HG03354 (cell line): ENCODE measurements around the gene SMAD6.

Experiments
- ATAC-seq: cut with Tn5 transposase; IDR thresholded peaks from one replicate; pipeline ENCODE4 v1.9.1; 2021; ENCODE audit warnings: mild to moderate bottlenecking; ENCODE audit not compliant: unreplicated experiment, poor library complexity, severe bottlenecking

Gene SMAD6

DNA sequence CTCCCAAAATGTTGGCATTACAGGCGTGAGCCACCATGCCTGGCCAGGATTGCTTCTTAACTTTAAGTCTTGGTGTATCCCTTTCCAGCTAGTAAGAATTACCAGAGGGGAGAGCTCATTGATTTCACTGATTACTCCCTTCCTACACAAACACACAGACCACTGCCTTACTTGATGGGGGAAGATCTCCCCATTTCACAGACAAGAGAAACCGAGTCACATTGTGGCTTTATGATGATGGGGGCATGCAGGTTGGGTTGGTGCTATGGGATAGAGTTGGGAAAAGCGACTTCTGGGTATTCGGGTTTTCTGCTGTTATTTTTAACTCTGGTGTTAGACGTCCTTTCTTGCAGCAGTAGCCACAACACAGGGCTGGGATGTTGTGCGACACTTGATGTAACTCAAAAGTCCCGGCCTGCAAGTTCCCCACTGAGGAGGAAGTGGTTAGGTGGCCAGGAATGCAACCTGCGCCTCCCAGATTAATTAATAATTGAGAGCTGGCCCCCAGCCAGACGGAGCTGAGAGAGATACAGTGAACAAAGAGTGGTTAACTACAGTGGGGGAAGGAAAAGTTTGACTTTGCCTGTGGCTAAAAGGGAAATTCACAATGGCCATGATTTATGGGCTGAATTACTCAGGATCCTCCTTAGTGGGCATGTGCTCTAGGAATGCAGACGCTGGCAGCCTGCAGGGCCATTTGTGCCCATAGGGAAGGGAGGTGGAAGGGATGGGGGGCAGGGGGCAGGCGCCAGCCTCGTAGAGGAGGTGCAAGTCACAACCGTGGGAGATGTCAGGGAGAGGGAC lies 63.6 kb downstream of the SMAD6 start:
- peak; percentile 71 for ATAC-seq

DNA sequence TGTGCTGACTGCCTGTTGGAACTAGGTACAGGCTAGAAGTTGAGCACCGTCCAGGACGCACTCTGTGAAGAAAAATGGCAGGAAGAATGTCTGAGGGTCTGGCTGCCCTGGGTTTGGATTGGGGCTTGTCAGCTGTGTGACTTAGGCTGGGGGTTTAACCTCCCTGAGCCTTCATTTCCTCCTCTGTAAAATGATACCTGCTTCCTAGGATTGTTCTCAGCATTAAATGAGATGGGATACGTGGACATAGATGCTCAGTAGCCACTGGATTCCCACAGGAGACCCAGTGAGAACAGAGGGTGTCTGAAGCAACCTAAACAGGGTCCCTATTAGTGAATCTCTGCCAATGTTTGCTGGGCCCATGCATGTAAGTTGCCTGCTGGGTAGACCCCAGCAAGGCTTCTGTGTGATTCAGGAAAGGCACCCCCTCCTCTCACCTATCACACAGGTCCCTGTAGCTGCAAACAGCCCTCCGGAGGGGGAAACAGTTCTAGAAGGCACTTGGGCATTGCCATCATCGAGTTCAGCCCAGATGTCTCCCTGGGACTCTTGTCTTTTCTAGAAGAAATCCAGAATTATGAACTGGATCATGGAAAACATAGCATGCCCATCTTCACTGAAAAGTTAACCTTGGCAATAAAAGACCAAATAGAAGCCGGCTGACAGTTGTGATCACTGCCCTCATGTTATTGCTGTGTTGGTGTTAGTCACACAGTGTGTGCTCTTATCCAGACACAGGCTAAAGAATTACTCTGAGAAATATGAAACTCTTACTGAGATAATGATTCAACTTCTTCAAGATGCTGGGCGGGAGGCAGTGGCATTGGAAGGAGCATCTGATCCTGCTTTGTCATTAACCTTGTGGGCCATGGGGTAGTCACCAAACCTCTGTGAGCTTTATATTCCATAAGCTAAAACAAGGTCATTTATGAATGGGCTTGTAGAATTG lies 64.5 kb downstream of the SMAD6 start:
- ATAC-seq = no peak

DNA sequence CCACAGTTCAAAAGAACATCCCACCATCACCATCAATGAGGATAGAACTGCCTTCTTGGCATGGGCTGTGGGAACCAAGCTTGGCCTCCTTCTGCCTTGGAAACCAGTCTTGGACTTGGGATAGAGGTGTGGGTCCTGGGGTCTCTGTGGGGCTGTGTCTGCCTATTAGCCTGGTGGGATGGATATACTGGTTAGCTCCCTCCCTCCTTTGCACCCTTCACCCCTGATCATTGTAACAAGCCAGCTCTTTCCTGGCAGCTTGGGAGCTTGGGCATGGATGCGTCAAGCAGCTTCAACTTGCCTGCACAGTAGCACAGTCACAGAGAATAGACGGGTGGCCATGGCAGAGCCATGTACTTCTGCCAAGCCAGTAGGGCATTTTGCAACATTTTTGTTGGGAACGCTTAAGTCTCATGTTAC lies 65.2 kb downstream of the SMAD6 start:
- no peak for ATAC-seq

DNA sequence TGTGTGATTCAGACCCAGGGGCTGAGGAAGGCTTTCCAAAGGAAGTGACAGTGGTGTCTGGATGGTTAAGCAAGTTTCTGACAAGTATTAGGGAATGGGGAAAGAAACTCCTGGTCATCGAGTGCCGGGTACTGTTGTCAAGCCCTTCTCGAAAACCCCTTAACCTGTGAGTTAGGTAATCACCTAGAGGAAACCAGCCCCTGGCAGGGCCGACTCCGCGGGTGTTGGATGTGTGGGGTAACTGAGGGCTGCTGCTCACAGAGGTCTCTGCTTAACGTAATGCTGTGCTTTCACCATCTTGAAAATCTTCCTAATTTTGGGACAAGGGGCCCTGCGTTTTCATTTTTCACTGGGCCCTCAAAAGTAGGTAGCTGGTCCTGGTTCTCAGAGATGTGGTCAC lies 67.0 kb downstream of the SMAD6 start:
- no peak for ATAC-seq

DNA sequence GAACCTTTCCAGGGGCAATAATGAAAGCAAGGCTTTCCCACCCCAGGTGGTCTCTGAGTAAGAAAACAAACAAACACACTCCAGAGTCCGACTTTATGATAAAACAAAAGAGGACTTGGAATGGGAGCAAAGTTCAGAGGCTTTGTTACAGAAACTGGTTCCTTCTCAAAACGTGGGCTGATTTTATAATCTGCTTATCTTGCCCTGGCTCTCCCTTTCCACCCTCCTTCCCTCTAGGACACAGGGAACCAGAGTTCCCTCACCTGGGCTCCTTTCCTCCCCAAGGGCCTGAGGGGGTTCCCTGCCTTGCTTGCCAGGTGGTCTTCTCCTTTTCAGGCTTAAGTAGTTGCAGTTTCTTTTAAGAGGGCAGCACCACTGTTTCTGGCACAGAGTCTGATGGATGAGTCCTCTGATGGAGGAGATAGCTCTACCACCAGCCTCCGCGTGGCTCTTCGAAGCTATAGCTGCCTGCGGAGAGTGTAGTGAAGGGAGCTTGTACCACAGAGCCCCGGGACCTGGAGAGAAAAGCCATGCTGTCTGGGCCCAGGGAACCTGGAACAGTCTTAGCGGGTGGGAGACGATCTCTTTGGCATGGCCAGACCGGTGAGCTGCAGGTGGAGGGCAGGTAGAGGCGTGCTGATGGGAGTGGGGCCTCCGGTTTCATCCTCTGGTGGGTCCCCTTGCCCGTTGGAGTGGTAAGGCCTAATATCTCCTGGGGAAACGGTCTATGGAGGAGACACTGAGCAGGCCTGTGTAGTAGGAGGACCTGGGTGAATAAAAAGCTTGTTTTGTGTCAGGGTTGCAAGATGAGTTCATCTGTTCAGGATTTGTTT lies 68.7 kb downstream of the SMAD6 start:
- no peak for ATAC-seq

DNA sequence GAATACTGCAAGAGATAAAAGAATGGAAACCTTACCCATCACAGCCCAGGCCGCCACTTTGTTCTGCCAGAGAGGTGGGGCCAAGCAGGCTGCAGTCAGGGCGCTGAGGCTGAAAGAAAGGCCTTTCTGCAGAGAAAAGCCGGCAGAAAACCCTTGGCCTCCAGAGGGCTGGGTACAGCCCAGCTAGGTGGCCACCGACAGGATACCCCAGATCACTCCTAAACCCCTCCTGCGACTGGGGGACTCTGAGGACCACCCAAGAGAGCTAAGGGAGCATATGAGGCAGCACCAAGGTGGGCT lies 69.3 kb downstream of the SMAD6 start:
- ATAC-seq = no peak

DNA sequence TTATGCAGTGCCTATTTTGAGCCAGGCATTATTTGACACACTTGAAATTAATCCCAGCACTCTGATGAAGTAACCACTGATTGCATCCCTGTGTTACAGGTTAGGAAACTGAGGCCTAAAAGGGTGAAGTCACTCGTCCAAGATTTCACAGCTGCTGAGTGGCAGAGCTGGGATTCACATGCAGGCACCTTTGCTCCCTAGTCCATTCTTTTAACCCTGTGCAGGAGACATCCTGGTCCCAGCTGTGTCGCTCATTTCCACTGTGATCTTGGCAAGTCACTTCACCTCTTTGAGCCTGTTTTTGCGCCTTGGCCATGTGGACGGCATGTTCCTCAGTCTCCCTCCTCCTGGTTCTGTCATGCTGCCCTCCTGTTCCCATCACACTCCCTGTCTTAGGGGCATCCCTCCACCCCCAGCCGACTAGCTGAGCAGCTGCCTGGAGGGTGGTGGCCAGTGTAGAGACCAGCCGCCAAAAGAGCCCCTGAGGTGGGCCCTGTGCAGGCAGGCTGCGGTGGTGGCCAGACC lies 70.6 kb downstream of the SMAD6 start:
- ATAC-seq = no peak

DNA sequence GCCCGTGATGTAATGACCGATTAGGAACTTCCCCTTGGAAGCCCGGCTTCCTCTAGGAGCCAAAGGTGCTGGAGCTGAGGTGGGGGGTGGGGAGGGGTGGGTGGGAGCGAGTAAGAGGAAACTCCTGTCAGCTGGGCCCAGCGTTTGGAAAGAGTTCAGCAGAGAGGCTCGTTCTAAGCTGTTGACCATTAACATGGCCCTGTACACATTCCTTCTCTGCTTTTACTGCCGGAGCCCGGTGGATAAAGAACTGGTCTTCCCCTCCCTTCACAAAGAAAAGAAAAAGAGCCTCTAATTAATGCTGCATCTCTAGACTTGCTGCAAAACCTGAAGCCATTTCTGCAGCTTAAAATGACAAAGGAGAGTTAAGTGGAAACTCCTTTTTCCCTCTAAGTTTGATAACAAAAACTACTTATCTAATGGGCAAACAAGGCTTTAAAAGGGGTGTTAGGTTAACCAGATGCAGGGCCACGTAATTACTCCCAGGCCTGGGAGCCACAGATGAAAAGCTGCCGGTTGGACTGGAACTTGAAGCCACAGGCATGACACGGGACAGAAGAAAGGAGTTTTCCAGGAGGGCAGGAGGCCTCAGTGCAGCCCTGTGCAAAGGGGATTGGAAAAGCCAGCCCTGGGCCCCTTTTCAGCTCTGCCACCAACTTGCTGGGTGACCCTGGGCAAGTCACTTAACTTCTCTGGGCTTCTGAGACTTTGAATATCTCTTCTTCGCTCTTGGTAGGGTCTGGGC lies 71.3 kb downstream of the SMAD6 start:
- ATAC-seq = no peak

DNA sequence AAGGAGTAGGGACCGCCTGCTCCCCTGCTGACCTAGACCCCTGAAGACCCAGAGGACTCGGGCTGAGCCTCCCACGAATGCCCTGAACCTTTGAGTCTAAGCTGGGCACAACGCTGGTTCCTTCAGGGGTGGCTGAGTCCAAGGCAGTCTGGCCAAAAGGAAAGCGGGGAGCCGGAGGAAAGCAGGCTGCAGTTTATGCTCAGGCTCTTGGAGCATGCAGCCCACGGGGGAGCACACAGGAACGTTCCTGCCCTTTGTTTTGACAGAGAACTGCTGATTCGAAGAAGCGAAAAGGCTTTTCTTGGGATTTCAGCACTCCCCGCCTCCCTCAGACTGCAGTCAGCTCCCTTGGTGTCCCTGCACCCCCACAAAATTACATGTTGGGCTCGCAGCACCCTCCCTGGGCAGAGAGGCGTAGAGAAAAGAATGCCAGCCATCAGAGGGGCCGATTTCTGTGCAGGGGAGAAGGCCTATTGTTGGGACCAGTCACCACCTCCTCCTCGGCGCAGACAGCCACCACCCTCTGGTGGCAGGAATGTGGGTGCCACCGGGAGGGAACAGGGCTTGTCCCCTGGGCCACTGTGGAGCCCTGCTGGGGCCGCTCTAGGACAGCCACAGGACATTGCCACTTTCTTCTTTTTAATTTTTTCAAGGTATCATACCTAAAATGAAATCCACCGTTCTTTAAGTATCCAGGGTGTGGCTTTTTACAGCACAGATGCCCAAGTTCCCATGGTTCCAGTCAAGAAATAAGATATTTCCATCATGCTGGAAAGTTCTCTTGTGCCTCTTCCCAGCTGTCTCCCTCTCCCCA lies 72.2 kb downstream of the SMAD6 start:
- ATAC-seq = no peak

DNA sequence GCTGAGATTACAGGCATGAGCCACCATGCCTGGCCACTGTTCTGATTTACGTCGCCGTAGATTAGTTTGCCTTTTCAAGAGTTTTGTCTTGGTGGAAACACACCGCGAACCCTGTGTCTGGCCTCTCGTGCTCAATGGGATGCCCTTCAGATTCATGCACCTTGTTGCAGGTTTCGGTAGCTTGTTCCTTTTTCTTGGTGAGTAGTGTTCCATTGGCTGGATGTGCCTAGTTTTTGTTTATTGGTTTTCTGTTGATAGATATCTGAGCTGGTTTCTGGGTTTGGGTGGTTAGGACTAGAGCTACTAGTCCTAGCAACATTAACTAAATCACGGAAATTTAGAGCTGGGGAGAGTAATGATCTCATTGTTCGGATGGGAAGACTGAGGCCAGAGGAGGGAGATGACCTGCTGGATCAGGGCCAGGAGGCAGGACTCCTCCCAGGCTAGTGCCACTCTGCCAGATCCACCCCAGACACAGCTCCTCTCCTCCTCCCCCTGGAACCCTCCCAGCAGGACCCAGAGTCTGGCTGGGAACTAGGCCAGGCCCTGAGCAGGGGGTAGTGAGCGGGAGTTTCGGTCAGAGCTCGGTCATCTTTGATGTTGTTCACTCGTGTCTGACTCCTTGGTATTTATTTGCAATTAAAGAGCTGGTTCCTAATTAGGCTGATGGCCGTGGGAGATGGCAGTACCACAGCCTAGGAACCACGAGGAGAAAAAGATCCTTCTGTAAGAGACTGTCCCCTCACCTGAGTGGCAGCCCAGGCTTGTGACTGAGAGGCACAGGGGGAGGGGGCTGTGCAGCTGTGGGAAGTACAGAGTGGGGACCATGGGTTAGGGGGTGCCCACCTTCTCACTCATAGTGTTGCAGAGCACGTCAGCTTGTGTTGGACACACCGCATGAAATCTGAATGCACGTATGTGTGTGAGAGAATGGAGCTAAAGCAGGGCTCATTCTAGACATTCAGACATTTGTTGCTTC lies 73.4 kb downstream of the SMAD6 start:
- no peak for ATAC-seq

DNA sequence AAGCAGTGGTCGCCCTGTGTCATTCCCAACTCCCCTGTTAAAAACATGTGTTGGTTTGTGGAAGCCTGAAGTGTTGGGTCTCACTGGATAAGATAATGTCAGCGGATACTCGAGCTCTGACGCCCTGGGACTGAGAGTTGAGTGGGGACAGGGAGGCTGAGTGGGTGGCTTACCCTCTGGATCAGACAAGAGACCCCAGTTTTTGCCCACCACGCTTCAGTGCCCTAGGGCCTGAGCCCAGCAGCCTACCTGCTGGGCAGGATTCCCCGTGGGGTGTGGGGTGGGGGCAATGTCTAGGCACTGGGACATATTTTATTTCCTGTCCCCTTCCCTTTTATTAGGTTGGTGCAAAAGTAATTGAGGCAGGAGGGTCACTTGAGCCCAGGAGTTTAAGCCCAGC lies 75.0 kb downstream of the SMAD6 start:
- ATAC-seq = no peak

DNA sequence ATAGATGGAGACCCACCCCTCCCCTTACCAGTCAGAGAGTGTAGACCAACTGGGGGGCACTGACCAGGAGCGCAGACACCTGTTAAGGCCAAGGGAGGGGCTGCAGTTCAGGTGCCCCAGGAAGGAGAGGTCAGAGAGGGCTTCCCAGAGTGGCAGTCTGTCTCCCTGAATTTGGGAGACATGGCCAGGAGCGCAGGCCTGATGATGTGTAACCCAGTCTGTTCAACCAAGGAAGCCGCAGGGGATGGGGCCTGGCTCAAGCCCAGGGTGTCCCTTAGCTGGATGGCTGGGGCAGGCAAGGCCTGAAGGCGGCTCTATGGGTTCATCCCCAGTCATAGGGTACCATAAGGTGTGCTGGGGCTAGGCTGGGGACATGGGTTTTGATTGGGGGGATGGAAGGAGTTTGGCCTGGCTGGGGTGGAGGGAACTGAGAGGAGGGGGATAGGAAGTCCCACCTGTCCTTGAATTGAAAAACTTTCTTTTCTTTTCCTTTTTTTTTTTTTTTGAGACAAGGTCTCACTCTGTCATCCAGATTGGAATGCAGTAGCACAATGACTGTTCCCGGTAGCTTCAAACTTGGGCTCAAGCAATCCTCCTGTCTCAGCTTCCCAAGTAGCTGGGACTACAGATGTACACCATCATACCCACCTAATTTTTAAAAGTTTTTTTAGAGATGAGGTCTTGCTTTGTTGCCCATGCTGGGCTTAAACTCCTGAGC lies 75.7 kb downstream of the SMAD6 start:
- no peak for ATAC-seq

DNA sequence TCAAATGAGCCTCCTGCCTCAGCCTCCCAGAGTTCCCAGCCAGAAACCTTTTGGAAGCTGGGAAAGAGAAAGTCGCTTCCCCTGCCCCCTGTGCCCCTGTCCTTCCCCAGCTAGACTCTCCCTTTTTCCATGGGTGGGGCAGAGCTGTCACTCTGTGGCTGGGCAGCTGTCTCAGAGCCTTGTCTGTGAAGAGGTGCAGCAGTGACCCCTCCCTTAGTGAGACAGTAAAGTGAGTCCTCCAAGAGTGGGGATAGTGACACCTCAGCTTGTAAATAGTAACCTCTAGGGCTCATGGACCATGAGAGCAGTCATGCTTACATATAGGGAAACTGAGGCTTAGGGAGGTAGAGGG lies 76.3 kb downstream of the SMAD6 start:
- no peak for ATAC-seq

DNA sequence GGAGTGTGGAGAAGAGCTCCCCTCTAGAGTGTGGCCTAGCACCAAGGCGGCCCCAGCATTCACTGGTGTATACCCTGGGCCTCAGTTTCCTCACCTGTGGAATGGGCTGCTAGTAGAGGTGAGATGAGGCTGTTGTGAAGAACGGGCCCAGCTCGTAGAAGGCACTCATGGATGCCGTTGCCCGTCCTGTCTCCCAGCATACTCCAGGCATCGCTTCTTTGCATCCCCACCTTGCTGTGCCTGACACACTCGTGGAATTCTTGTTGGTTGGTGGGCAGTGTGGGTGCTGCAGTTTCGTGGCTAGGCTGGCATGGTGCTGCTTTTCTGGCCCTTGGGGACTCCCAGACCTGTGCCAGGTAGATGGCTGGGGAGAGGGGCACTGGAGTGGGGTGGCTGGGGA lies 76.7 kb downstream of the SMAD6 start:
- no peak for ATAC-seq

DNA sequence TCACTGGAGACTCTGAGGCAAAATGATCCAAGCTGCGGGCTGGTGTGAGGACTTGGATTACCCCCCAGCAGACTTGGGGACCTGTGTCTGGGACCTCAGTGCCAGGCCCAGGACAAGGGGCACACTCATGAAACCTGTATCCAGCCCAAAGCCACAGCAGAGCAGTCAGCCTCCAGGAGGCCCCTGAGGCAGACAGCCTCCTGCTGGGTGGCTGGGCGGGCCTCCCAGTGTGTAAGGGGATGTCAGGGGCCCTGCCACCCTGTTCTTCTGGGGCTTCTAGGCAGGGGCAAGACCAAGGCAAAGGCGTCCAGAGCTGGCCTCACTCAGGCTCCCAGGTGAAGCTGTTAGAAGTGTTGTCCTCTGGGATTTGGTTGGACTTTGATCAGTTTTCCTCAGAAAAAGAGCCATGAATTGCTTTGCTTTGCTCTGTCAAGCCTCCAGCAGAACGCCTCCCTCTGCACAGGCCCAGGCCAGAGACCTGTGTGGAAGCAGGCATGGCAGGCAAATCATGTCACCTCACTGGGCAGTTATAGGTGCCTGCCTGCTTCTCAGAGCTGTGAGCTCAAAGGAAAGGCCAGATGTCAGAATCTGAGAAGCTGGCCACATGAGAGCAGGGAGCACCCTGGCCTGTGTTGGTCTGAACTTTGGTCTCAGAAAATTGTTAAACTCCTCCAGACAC lies 77.4 kb downstream of the SMAD6 start:
- no peak for ATAC-seq

DNA sequence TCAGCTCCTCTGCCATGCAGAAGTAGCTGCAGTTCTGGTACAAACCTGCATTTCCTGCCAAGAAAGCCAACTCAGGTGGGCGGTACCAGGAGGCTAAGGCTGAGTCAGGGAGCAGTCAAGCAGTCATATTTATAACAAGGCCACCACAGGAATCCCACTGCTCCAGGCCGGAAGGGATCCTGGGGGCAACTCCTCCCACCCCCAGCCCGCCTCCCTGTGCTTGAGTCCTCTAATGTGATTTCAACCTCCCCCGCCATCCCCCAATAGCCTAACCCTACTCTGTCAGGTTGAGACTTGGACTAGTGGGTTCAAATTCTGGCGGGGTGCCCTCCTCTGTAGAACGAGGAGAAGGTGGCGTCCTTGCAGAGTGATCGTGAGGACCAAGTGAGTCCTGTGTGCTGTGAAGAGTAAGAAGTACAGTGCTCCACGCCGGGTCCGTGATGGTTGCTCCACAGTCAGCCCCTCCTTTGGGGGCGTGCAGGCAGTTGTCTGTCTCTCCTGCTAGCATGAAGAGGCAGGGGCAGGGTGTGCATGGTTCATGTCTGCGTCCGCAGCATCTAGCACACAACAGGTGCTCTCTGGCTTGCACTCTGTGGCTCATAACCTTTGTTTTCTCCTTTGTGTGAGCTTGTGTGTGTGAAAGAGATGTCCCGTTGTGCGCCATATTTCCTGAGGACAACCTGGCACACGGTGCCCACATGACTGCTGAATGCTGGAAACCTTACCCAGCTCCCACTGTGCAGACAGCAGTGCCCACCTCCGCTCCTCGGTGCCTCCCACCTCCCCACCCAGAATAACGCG lies 78.3 kb downstream of the SMAD6 start:
- no peak for ATAC-seq
